Measurements from ENCODE around the gene DTNBP1. TPM values are rescaled to one million over a fixed set of nuclear protein-coding genes. Genes with fewer than 3 reads are reported as not detected.
A peak's percentile ranks its signal among the peaks of the same experiment; 100 is the strongest.
"Not testable (repeated sequence)": the region's sequence is repeated elsewhere in the genome, so short reads cannot be mapped to it uniquely, and the experiment has no call there.

DTNBP1 gene
- polyA plus RNA-seq, 5 donors, result 16.2 to 19.3 (median 16.7) TPM

- DNase-seq, result no peak
Observed at GRCh38 chr6:15561447-15562199, 101.2 kb downstream of the DTNBP1 start.

- DNase-seq, result no peak
Observed at GRCh38 chr6:15560713-15561112, 102.1 kb downstream of the DTNBP1 start.

GRCh38 chr6:15557174-15557573 is 105.7 kb downstream of the DTNBP1 start:
- DNase-seq, result no peak

- DNase-seq, result no peak
Observed at GRCh38 chr6:15556711-15557110, 106.1 kb downstream of the DTNBP1 start.

GRCh38 chr6:15555101-15556038 is 107.5 kb downstream of the DTNBP1 start:
- no peak for DNase-seq

- DNase-seq, result no peak
Observed at GRCh38 chr6:15554728-15555100, 108.1 kb downstream of the DTNBP1 start.

GRCh38 chr6:15553736-15554294 is 109.0 kb downstream of the DTNBP1 start:
- no peak for DNase-seq

GRCh38 chr6:15553031-15553430 is 109.8 kb downstream of the DTNBP1 start:
- no peak for DNase-seq

GRCh38 chr6:15551798-15552197 is 111.0 kb downstream of the DTNBP1 start:
- DNase-seq, result no peak

- DNase-seq, result no peak
Observed at GRCh38 chr6:15551262-15551661, 111.6 kb downstream of the DTNBP1 start.

- DNase-seq, result no peak
Observed at GRCh38 chr6:15550546-15551123, 112.2 kb downstream of the DTNBP1 start.

GRCh38 chr6:15549371-15549770 is 113.5 kb downstream of the DTNBP1 start:
- DNase-seq, result no peak

GRCh38 chr6:15547400-15547799 is 115.4 kb downstream of the DTNBP1 start:
- DNase-seq, result peak; percentile 36 to 42

- no peak for DNase-seq
Observed at GRCh38 chr6:15546591-15546990, 116.2 kb downstream of the DTNBP1 start.

- no peak for DNase-seq
Observed at GRCh38 chr6:15544321-15544900, 118.4 kb downstream of the DTNBP1 start.

GRCh38 chr6:15543332-15543917 is 119.4 kb downstream of the DTNBP1 start:
- not testable (repeated sequence) for DNase-seq

- no peak for DNase-seq
Observed at GRCh38 chr6:15539722-15540270, 123.0 kb downstream of the DTNBP1 start.

GRCh38 chr6:15538766-15539495 is 123.9 kb downstream of the DTNBP1 start:
- DNase-seq, result no peak

- DNase-seq, result no peak
Observed at GRCh38 chr6:15538106-15538505, 124.7 kb downstream of the DTNBP1 start.

- DNase-seq, result no peak
Observed at GRCh38 chr6:15536198-15536955, 126.5 kb downstream of the DTNBP1 start.
